NCI-H1694 treated with DMSO at 0.1 percent for 48 hours (cell line): Measurements from ENCODE around the gene PRX.
"Not testable (repeated sequence)": the region's sequence is repeated elsewhere in the genome, so short reads cannot be mapped to it uniquely, and the experiment has no call there.

Experiments
- DNase-seq: peaks from one replicate; lab custom pipeline; 2025; lab: John Stamatoyannopoulos, UW

The PRX gene

GRCh38 chr19:40389404-40390083 lies 23.6 kb downstream of the PRX start:
- no peak for DNase-seq

GRCh38 chr19:40388481-40388880 lies 24.7 kb downstream of the PRX start:
- no peak for DNase-seq

GRCh38 chr19:40387155-40387554 lies 26.0 kb downstream of the PRX start:
- no peak for DNase-seq

GRCh38 chr19:40383668-40384248 lies 29.4 kb downstream of the PRX start:
- no peak for DNase-seq

GRCh38 chr19:40381321-40381720 lies 31.9 kb downstream of the PRX start:
- DNase-seq = no peak

GRCh38 chr19:40380199-40381037 lies 32.8 kb downstream of the PRX start:
- no peak for DNase-seq

- DNase-seq = no peak
Observed at GRCh38 chr19:40379446-40380198, 33.6 kb downstream of the PRX start.

- DNase-seq = no peak
Observed at GRCh38 chr19:40378509-40378908, 34.7 kb downstream of the PRX start.

GRCh38 chr19:40377876-40378385 lies 35.2 kb downstream of the PRX start:
- DNase-seq = no peak

GRCh38 chr19:40376286-40376862 lies 36.8 kb downstream of the PRX start:
- DNase-seq = no peak

GRCh38 chr19:40374084-40374483 lies 39.1 kb downstream of the PRX start:
- no peak for DNase-seq

- no peak for DNase-seq
Observed at GRCh38 chr19:40371802-40372122, 41.4 kb downstream of the PRX start.

GRCh38 chr19:40370997-40371801 lies 42.0 kb downstream of the PRX start:
- DNase-seq = no peak

GRCh38 chr19:40370253-40370652 lies 42.9 kb downstream of the PRX start:
- DNase-seq = not testable (repeated sequence)

- DNase-seq = no peak
Observed at GRCh38 chr19:40369797-40370196, 43.4 kb downstream of the PRX start.

- DNase-seq = no peak
Observed at GRCh38 chr19:40367577-40368434, 45.4 kb downstream of the PRX start.

GRCh38 chr19:40366697-40367561 lies 46.2 kb downstream of the PRX start:
- no peak for DNase-seq

GRCh38 chr19:40365613-40366401 lies 47.4 kb downstream of the PRX start:
- DNase-seq = no peak
